ACC112 (cell line): Measurements from ENCODE around the gene KDM4E.
"Not testable (repeated sequence)": the region's sequence is repeated elsewhere in the genome, so short reads cannot be mapped to it uniquely, and the experiment has no call there.

Source experiments
- H2AFZ ChIP-seq: fragments of 200-600 bp; sonication (generic); one replicate; pipeline ENCODE4 v1.6.0; 2017; ENCODE audit warnings: antibody characterized with exemption, low read length; ENCODE audit not compliant: unreplicated experiment
- H3K27ac ChIP-seq: fragments of 200-600 bp; sonication (generic); 2 replicates; pipeline ENCODE4 v1.5.1; 2014; ENCODE audit warnings: low read depth, mild to moderate bottlenecking, antibody characterized with exemption, low read length, moderate library complexity
- H3K27me3 ChIP-seq: fragments of 200-600 bp; sonication (generic); 2 replicates; pipeline ENCODE4 v1.6.1; 2014; ENCODE audit warnings: mild to moderate bottlenecking, antibody characterized with exemption, low read length, moderate library complexity, mixed read lengths; ENCODE audit not compliant: insufficient read depth
- H3K36me3 ChIP-seq: fragments of 200-600 bp; sonication (generic); 2 replicates; pipeline ENCODE4 v1.6.1; 2016; ENCODE audit warnings: mild to moderate bottlenecking, antibody characterized with exemption, low read length, moderate library complexity, mixed read lengths; ENCODE audit not compliant: insufficient read depth
- H3K4me1 ChIP-seq: fragments of 200-600 bp; sonication (generic); one replicate; pipeline ENCODE4 v1.6.1; 2016; ENCODE audit warnings: low read length, mixed read lengths; ENCODE audit not compliant: insufficient read depth, unreplicated experiment, control insufficient read depth
- H3K4me3 ChIP-seq: fragments of 200-600 bp; sonication (generic); 2 replicates; pipeline ENCODE4 v1.5.1; 2014; ENCODE audit warnings: mild to moderate bottlenecking, low read depth, low read length
- H3K79me2 ChIP-seq: fragments of 200-600 bp; sonication (generic); one replicate; pipeline ENCODE4 v1.6.0; 2016; ENCODE audit warnings: low read length; ENCODE audit not compliant: control insufficient read depth, unreplicated experiment, insufficient read depth

Gene KDM4E

DNA sequence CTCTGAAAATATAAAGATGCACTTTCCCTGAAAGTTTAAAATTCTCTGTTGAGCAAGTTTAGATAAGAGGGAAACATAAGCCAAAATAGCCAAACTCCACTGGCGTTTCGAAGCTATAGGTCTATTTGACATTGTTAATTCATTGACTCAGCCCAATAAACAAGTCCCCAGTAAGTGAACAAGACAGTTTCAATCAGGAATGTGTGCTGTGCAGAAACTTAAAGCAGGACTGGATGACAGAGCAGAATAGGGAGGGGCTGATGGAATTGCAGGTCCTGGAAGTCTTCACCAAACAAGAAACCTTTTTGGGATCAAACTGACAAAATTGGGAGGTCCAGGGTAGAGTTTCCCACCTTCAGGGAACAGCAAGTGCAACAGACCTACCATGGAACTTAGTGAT is 8.9 kb upstream of the KDM4E start:
- Histone ChIP-seq H3K27me3 (no peaks in the 10 kb centered on the region), H3K36me3 (no peaks in the 10 kb centered on the region), H2AFZ (no peak overlapping the region), H3K27ac (no peak overlapping the region), H3K4me3 (no peak overlapping the region), H3K79me2 (no peaks in the 10 kb centered on the region), H3K4me1 (no peaks in the 10 kb centered on the region)

DNA sequence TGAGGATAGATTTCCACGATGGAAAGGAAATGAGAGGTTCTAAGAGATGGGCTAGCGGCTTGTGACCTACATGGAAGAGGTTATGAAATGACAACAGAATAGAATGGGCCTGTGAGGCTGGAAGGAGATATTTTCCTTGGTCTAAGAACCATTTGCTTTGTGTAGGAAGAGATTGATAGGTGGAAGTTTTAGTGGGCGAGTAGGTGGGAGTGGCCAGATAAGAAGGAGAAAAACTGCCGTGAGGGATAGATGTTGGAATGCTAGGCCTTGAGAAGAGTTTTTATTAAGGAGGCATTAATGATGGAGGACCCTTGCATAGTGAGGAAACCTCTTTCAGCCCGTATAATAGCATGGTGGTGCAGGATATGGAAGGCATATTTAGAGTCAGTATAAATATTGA is 3.6 kb upstream of the KDM4E start:
- H3K36me3 ChIP-seq, H3K27me3 ChIP-seq, H3K4me3 ChIP-seq, H3K79me2 ChIP-seq, H3K4me1 ChIP-seq, H2AFZ ChIP-seq, H3K27ac ChIP-seq: not testable (repeated sequence)

DNA sequence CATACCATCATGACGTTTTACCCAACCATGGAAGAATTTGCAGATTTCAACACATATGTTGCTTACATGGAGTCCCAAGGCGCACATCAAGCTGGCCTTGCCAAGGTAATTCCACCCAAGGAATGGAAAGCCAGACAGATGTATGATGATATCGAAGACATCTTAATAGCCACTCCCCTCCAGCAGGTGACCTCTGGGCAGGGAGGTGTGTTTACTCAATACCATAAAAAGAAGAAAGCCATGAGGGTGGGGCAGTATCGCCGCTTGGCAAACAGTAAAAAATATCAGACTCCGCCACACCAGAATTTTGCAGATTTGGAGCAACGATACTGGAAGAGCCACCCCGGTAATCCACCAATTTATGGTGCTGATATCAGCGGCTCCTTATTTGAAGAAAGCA is 536 bp downstream of the KDM4E start:
- H3K79me2 ChIP-seq, H3K27ac ChIP-seq, H3K4me3 ChIP-seq, H3K4me1 ChIP-seq, H3K36me3 ChIP-seq, H3K27me3 ChIP-seq, H2AFZ ChIP-seq: not testable (repeated sequence)

DNA sequence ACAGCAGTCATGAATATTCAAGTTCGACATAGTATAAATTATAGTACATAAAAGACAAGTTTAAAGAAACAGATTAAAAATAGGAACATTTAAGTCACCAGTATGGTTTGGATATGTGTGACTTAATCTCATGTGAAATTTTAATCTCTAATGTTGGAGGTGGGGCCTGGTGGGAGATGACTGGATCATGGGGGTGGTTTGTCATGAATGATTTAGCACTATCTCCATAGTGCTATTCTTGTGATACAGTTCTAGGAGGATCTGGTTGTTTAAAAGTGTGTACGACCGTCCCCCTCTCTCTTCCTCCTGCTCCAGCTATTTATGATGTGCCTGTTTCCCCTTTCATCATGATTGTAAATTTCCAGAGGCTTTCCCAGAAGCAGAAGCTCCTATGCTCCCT is 3.3 kb downstream of the KDM4E start:
- H3K27me3 ChIP-seq = peaks cover 7% of the 10 kb centered on the region; the same call in 1 of the 2 replicates
- H3K27ac ChIP-seq = no peak overlapping the region
- no peaks in the 10 kb centered on the region for H3K4me1 ChIP-seq
- no peak overlapping the region for H3K4me3 ChIP-seq
- no peaks in the 10 kb centered on the region for H3K79me2 ChIP-seq
- H3K36me3 ChIP-seq = no peaks in the 10 kb centered on the region
- no peak overlapping the region for H2AFZ ChIP-seq

DNA sequence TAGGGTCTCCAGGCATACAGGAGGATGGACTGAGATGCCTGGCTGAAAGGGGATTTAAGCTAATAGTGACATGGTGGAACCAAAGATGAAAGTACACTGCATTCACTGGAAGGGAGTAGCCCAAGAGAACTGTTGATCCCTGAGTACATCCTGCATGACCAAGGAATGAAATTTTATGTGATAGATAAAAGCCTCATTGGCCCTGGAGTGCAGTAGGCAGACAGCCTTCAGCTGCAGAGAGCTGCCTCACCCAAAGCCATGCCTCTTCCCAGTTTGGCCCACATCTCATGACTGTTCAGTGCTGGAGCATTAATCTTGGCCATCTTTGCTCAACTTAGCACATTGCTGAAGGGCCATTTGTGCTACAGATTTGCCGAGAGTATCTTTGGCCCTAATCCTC is 8.0 kb downstream of the KDM4E start:
- H3K4me1 ChIP-seq = no peaks in the 10 kb centered on the region
- H3K4me3 ChIP-seq = no peak overlapping the region
- no peak overlapping the region for H2AFZ ChIP-seq
- H3K27ac ChIP-seq = no peak overlapping the region
- peaks cover 37% of the 10 kb centered on the region for H3K27me3 ChIP-seq
- H3K79me2 ChIP-seq = no peaks in the 10 kb centered on the region
- no peaks in the 10 kb centered on the region for H3K36me3 ChIP-seq

DNA sequence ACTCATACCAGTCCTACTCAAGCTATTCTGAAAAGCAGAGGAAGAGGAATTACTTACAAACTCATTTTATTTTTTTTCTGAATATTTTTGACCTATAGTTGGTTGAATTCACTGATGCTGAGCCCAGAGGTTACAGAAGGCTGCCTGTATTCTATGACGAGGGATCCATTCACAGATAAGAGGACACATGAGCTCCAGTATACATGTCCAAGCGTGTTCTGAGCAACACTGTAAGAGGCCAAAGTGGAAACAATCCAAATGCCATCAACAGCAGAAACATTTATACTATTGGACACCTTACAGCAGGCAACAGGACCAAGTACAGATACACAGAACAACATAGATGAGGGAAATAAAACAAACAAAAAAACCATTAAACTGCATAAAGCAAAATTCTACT is 10.3 kb downstream of the KDM4E start:
- peaks cover 37% of the 10 kb centered on the region for H3K27me3 ChIP-seq
- H3K4me1 ChIP-seq = no peaks in the 10 kb centered on the region
- no peak overlapping the region for H3K4me3 ChIP-seq
- H3K36me3 ChIP-seq = no peaks in the 10 kb centered on the region
- no peaks in the 10 kb centered on the region for H3K79me2 ChIP-seq
- H2AFZ ChIP-seq = no peak overlapping the region
- H3K27ac ChIP-seq = no peak overlapping the region

DNA sequence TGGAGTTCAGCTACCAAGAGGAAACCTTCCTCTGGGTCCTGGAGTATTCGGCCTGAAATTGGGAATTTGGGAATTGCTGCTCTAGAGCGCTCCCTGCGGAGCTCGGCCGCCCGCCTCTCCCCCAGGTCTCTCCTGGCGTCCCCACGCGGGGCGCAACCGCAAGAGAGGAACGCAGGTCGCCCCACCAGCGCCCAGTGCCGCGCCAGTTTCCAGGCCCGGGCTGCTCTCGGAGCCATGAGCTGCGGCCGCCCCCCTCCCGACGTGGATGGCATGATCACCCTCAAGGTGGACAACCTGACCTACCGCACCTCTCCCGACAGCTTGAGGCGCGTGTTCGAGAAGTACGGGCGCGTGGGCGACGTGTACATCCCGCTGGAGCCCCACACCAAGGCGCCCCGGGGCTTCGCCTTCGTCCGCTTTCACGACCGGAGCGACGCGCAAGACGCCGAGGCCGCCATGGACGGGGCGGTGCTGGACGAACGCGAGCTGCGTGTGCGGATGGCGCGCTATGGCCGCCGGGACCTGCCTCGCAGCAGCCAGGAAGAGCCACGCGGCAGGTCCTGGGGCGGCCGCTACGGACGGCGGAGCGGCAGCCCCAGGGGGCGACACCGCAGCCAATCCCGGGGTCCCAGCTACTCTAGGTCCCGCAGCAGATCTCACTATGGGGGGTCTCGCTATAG is 12.4 kb downstream of the KDM4E start:
- H3K27ac ChIP-seq, H3K36me3 ChIP-seq, H3K4me3 ChIP-seq, H3K79me2 ChIP-seq, H2AFZ ChIP-seq, H3K4me1 ChIP-seq: not testable (repeated sequence)
- peaks cover 40% of the 10 kb centered on the region for H3K27me3 ChIP-seq

DNA sequence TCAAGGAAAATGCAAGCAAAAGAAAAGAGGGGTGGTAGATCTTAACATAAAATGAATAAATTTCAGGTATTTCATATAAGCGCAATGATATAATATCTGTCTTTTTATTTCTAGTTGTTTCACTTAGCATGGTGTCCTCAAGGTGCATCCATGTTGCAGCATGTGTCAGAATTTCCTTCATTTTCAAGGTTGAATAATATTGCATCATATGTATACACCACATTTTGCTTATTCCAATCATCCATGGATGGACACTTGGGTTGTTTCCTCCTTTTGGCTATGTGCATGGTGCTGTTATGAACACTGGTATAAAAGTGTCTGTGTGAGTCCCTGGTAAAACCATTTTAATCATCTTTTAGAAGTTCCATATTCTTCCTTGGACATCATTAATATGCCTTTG is 17.2 kb downstream of the KDM4E start:
- H3K4me1 ChIP-seq = no peaks in the 10 kb centered on the region
- H3K27me3 ChIP-seq = peaks cover 48% of the 10 kb centered on the region
- H3K36me3 ChIP-seq = no peaks in the 10 kb centered on the region
- no peaks in the 10 kb centered on the region for H3K79me2 ChIP-seq
- no peak overlapping the region for H3K4me3 ChIP-seq
- no peak overlapping the region for H3K27ac ChIP-seq
- H2AFZ ChIP-seq = no peak overlapping the region

DNA sequence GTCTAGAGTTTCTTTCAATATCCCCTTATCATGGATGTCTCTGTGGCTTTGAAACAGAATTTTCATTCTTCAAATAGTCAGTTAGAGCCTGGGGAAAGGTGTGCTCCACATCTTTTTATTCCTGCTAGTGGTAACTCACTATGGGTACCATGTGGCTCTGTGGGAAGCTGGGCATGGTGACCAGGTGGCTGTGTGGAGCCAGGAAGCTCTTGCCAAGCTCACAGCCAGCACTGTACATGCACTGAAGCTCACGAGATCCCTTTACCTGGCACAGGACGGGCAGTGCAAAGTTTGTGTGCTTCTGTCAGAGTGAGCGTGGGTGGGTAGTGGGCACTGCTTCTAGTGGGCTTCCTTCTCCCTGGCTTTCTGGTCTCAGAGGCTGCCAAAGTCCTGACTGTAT is 17.8 kb downstream of the KDM4E start:
- Histone ChIP-seq H3K4me3 (no peak overlapping the region), H3K79me2 (no peaks in the 10 kb centered on the region), H2AFZ (no peak overlapping the region), H3K4me1 (no peaks in the 10 kb centered on the region), H3K27ac (no peak overlapping the region), H3K36me3 (no peaks in the 10 kb centered on the region), H3K27me3 (peaks cover 47% of the 10 kb centered on the region)

DNA sequence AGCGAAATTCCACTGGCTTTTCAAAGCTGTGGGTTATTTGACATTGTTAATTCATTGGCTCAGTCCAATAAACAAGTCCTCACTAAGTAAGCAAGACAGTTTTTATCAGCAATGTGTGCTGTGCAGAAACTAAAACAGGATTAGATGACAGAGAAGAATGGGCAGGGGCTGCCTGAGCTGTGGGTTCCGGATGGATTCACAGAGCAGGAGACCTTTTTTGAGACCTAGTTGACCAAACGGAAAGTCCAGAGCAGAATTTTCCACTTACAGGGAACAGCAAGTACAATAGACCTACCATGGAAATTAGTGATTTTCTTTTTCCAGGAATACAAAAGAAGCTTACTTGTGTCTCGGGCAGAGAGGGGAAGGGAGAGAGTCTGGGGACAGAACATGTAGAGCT is 19.0 kb downstream of the KDM4E start:
- Histone ChIP-seq H3K4me3 (no peak overlapping the region), H3K27ac (no peak overlapping the region), H2AFZ (no peak overlapping the region), H3K79me2 (no peaks in the 10 kb centered on the region), H3K36me3 (no peaks in the 10 kb centered on the region), H3K27me3 (peaks cover 52% of the 10 kb centered on the region), H3K4me1 (no peaks in the 10 kb centered on the region)

DNA sequence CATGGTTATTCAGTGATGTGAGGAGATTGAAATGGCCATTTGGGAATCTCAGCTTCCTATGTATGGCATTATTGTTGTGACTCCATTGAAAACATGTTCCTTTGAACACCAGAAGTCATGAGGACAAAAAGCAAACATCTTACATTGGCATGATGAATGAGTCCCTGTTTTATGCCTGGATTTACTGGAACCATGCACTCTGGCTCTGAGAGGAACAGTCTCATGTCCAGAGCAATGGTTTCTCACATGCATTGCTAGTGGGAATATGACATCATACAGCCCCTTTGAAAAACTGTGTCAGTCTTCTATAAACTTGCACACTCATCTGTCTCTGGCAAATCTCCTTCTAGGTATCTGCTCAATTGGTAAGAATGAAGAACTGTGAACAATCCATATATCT is 20.8 kb downstream of the KDM4E start:
- Histone ChIP-seq H3K4me3 (no peak overlapping the region), H2AFZ (no peak overlapping the region), H3K79me2 (no peaks in the 10 kb centered on the region), H3K27ac (no peak overlapping the region), H3K36me3 (no peaks in the 10 kb centered on the region), H3K27me3 (peaks cover 52% of the 10 kb centered on the region), H3K4me1 (no peaks in the 10 kb centered on the region)
